Lower leg skin (tissue), 3 donors: ENCODE results near the gene TRAK1.

Source experiments
- CTCF ChIP-seq, 3 donors: fragments of 450-650 bp; IDR thresholded peaks; one replicate each; pipeline ENCODE4 v1.5.1; 2016; ENCODE audit warnings: antibody characterized with exemption in 3 of 3, mild to moderate bottlenecking in 3 of 3, moderate library complexity in 2 of 3
- POLR2A ChIP-seq, 2 donors: fragments of 450-650 bp; IDR thresholded peaks; one replicate each; pipeline ENCODE4 v1.6.1; 2016 to 2017; ENCODE audit warnings: antibody characterized with exemption in 2 of 2, mild to moderate bottlenecking in 1 of 2, moderate library complexity in 1 of 2

GRCh38 chr3:42052484-42053351 lies 38.4 kb upstream of the TRAK1 start:
- no peak for TF ChIP-seq CTCF (IDR thresholded peaks at IDR 0.05)
- TF ChIP-seq POLR2A (IDR thresholded peaks at IDR 0.05) = no peak
